Motor neuron (in vitro differentiated cells): ENCODE results near the gene LARP4B. TPM values are rescaled to one million over a fixed set of nuclear protein-coding genes. Genes with fewer than 3 reads are reported as not detected.
A peak's percentile ranks its signal among the peaks of the same experiment; 100 is the strongest.

Experiments used
- ATAC-seq, 8 experiments: fragments of 200-7000 bp; cut with Tn5 transposase; replicated peaks in 6 of 8; 2 replicates each; pipeline ENCODE4 v1.8.0; 2021; ENCODE audit warnings: mild to moderate bottlenecking in 8 of 8, moderate library complexity in 8 of 8
- H3K27ac ChIP-seq, 2 donors: fragments of 250-450 bp; sonication (Bioruptor Pico); 2 replicates each; pipeline ENCODE4 v1.9.0; 2021; ENCODE audit warnings: antibody characterized with exemption in 2 of 2, mild to moderate bottlenecking in 2 of 2, moderate library complexity in 1 of 2
- H3K4me1 ChIP-seq, 2 donors: fragments of 250-450 bp; sonication (Bioruptor Pico); replicated peaks in 1 of 2; 2 replicates each; pipeline ENCODE4 v1.6.1; 2021; ENCODE audit warnings: antibody characterized with exemption in 2 of 2, mild to moderate bottlenecking in 2 of 2, moderate library complexity in 1 of 2
- H3K4me3 ChIP-seq, 5 donors: fragments of 250-450 bp; sonication (Bioruptor Pico); 2 replicates each; pipeline ENCODE4 v1.9.0; 2021; ENCODE audit warnings: antibody characterized with exemption in 5 of 5, mild to moderate bottlenecking in 5 of 5, moderate library complexity in 4 of 5
- WGBS, 10 experiments: fragments of 450-650 bp; shearing (Covaris generic); methylation state at CpG; one replicate each; pipeline ENCODE4 v1.0.0; 2022; 5-methylcytosine and 5-hydroxymethylcytosine counted together
- in situ Hi-C, 9 experiments: fragments of 400-800 bp; cut with MboI; loops; one replicate each; pipeline ENCODE4 v1.15.0; 2021; ENCODE audit warnings: low sequenced_read_pairs in 9 of 9, low pct_unique_long_range_greater_than_20kb in 2 of 9; ENCODE audit not compliant: unreplicated experiment in 9 of 9
- total RNA-seq, 8 experiments: library from RNA; unstranded; fragments of 300-600 nt; gene quantifications; 2 replicates each; pipeline versions ENCODE4 v1.2.3 to v1.2.4, GENCODE V29; 2022

LARP4B gene
- total RNA-seq, 8 experiments from 2014 or later = 17.2 to 66.0 (median 34.1) TPM

DNA sequence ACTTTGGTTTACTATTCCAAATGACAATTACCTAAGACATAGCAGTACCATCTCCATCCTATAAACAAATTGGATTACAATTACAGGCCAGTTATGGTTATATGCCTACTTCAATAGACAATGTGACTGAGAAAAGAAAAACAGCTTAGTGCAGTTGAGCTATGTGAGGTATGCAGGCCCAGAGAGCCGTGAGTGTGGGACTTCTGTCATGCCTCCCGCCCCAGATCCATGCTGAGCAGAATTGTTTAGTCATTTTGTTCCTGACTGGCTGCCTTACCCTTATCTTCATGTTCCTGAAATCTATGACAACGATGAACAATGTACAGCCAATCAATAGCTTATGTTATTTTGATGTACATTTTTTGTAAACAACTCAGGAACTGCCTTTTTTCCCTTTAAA, 21.7 kb downstream of the LARP4B start:
- H3K4me3 ChIP-seq = no peak overlapping the region
- no peak overlapping the region for H3K27ac ChIP-seq
- in situ Hi-C loops = no loop called here
- ATAC-seq = peak in 6 of 8 experiments; percentile 32 to 64 (median 43)
- 69 to 100% (median 83%) methylated on average over 1 to 3 of the region's 3 CpGs; no CpG with 5 or more reads in 2 of the 10 experiments for WGBS, 10 experiments
- H3K4me1 ChIP-seq = no peaks in the 10 kb centered on the region

DNA sequence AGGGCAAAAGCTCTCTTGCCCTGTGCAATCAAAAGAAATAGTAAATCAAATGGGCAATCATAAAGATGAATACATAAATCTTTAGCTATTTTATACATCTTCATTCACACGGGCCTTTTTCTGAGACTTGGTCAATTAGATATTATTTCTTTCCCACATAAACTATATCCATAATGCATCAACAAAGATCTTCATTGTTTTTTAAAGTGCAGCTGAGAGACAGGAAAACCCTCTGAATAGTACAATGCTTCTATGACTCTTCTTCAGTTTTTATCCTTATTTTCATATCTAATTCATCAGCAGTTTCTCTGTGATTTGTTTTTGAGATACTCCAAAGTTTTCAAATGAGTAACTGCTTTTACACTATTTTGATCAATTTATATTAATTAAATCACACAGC, 25.5 kb downstream of the LARP4B start:
- in situ Hi-C loops = no loop called here
- ATAC-seq = no peak
- H3K4me3 ChIP-seq = no peak overlapping the region
- H3K27ac ChIP-seq = no peak overlapping the region
- H3K4me1 ChIP-seq = no peaks in the 10 kb centered on the region
- 40 to 100% (median 80%) methylated on average over 1 of the region's 1 CpG; no CpG with 5 or more reads in 1 of the 10 experiments for WGBS, 10 experiments

DNA sequence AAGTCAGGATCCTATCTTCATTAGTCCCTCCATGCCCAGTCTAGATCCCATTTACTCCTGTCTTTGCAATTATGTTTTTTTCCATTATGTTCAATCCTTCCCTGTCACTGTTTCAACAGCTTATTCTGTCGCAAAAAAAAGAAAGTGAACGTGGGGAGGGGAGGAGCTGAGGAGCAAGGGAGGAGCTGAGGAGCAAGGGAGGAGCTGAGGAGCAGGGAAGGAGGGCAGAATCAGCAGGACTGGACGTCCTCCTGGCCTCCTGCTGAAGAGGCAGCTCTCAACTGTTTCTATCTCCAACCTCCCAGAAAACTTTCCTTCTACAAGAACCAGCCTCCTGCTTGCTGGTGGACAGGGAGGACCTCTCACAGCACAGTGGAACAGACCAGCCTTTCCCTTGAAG, 26.0 kb downstream of the LARP4B start:
- WGBS, 10 experiments = 25 to 100% (median 62%) methylated on average over 1 to 3 of the region's 3 CpGs; no CpG with 5 or more reads in 2 of the 10 experiments
- H3K4me1 ChIP-seq = no peaks in the 10 kb centered on the region
- H3K4me3 ChIP-seq = no peak overlapping the region
- peak in 3 of 8 experiments; percentile 31 to 60 (median 51) for ATAC-seq
- H3K27ac ChIP-seq = no peak overlapping the region
- in situ Hi-C loops = no loop called here

DNA sequence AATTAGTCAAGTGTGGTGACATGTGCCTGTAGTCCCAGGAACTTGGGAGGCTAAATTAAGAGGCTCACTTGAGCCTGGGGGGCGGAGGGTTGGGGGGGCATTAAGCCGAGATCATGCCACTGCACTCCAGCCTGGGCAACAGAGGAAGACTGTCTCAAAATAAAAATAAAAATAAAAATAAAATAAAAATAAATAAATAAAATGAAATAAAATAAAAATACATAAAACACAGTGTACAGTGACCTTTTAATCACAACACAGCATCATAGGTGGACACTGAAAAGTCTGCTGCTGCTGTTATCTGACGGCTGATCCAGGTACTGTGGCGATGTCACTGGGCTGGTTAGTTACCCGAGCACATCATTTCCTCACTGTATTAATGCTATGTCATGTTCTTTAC, 27.1 kb downstream of the LARP4B start:
- WGBS, 10 experiments = 90 to 100% (median 98%) methylated on average over 2 to 5 of the region's 5 CpGs; no CpG with 5 or more reads in 1 of the 10 experiments
- Histone ChIP-seq H3K27ac (no peak overlapping the region), H3K4me1 (peaks cover 0 to 1% of the 10 kb centered on the region in 2 donors), H3K4me3 (no peak overlapping the region)
- ATAC-seq = no peak
- in situ Hi-C loops = no loop called here

DNA sequence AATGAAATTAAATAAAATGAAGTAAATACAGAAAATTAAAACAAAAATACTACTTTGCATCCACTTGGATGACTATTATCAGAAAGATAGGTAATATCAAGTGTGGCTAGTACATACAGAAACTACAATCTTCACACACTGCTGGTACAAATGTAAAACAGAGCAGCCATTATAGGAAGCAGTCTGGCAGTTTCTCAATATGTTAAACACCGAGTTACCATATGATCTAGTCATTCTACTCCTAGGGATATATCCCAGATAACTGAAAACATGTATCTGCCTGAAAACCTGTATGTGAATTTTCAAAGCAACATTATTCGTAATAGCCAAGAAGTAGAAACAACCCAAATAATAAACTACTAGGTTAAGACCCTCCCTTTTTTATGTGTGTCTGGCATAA, 33.4 kb downstream of the LARP4B start:
- ATAC-seq = peak in 3 of 8 experiments; percentile 26 to 66 (median 52)
- in situ Hi-C loops = no loop called here
- no peak overlapping the region for H3K27ac ChIP-seq
- peaks cover 0 to 7% of the 10 kb centered on the region in 2 donors for H3K4me1 ChIP-seq
- H3K4me3 ChIP-seq = no peak overlapping the region
- 41 to 100% (median 88%) methylated on average over 1 to 2 of the region's 2 CpGs for WGBS, 10 experiments

DNA sequence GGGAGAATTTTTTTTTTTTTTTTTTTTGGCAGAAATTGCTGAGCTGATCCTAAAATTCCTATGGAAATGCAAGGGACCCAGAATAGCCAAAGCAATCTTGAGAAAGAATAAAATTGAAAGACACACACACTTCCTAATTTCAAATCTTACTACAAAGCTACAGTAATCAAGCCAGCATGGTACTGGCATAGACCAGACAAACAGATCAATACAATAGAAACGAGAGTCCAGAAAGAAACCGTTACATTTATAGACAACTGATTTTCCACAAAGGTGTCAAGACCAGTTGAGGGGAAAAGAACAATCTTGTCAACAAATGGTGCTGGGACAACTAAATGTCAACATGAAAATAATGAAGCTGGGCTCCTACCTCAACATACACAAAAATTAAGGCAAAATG, 34.5 kb downstream of the LARP4B start:
- H3K4me1 ChIP-seq = peaks cover 0 to 7% of the 10 kb centered on the region in 2 donors
- no peak overlapping the region for H3K27ac ChIP-seq
- no peak for ATAC-seq
- H3K4me3 ChIP-seq = no peak overlapping the region
- in situ Hi-C loops = no loop called here
- WGBS, 10 experiments = 81 to 100% (median 100%) methylated on average over 1 to 2 of the region's 2 CpGs; no CpG with 5 or more reads in 1 of the 10 experiments

DNA sequence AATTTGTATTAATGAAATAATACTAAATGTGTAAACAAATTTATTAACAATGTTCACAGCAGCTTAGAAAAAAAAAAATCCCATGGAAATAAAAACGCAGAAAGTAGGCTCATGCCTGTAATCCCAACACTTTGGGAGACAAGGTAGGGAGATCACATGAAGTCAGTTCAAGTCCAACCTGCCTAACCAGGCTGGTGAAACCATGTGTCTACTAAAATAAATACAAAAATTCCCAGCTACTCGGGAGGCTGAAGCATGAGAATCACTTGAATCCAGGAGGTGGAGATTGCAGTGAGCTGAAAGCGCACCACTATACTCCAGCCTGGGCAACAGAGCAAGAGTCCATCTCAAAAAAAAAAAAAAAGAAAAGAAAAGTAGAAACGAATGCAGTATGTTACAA, 36.2 kb downstream of the LARP4B start:
- 54 to 100% (median 85%) methylated on average over 3 to 4 of the region's 4 CpGs for WGBS, 10 experiments
- Histone ChIP-seq H3K4me1 (peaks cover 0 to 7% of the 10 kb centered on the region in 2 donors), H3K27ac (no peak overlapping the region), H3K4me3 (no peak overlapping the region)
- no peak for ATAC-seq
- in situ Hi-C loops = no loop called here

DNA sequence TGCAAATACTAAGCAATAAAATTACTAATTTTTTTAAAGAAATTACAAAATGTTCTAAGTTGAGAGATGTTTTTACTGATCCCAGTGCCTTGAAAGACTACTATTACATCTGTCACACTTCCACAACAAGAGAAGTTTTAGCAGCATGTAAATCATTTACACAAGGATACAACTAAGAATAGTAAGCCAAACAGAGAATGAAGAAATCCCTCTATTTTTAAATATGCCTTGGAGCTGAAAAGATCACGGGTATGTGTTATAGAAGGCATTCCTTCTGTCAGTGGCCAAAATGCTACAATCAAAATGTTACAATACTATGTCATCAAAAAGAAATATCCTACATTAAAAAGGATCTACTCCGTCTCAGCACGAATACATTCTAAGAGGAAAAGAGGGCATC, 52.6 kb downstream of the LARP4B start:
- WGBS, 10 experiments = 13 to 100% (median 84%) methylated on average over 1 to 3 of the region's 3 CpGs
- no peak overlapping the region for H3K27ac ChIP-seq
- in situ Hi-C loops = no loop called here
- no peak overlapping the region for H3K4me3 ChIP-seq
- H3K4me1 ChIP-seq = peaks cover 0 to 3% of the 10 kb centered on the region in 2 donors
- peak in 2 of 8 experiments; percentile 38 to 68 for ATAC-seq

DNA sequence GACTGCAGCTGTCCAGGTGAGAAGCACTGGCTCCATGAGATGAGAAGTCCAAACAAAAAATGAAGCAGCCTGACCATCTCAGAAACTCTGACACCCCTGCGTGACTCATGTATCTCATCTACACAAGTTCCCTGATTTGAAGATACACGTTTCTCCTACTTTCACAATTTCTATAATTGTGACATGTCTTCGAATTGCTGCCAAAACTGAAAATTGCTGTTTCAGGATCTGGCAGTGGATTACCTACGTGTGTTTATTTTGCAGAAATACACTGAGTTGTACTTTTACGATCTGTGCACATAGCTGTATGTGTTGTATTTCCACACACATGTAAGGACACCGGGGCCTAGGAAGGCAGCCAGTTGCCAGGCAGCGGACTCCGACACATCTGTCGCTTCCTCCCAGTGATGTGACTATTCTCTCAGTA, 53.2 kb downstream of the LARP4B start:
- Histone ChIP-seq H3K4me1 (peaks cover 0 to 3% of the 10 kb centered on the region in 2 donors), H3K27ac (no peak overlapping the region), H3K4me3 (no peak overlapping the region)
- WGBS, 10 experiments = 46 to 97% (median 84%) methylated on average over 1 to 8 of the region's 9 CpGs
- in situ Hi-C loops = no loop called here
- ATAC-seq = peak in 1 of 8 experiments; percentile 72

DNA sequence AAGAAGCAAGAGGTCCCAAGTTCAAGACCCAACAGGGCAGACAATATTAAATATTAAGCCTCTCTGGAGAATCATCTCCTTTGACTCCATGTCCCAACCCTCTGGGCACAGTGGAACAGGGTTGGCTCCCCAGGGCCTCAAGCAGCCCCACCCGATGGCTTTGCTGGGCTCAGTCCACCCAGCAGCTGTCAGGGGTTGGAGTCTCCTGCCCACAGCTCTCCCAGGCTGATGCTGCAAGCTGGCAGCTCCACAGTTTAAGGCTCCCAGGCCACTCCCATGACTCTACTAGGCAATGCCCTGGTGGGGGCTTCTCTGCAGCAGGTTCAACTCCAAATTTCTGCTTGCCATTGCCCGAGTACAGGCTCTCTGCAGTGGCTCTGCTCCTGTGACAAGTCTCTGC, 55.1 kb downstream of the LARP4B start:
- no peak overlapping the region for H3K4me3 ChIP-seq
- no peak overlapping the region for H3K27ac ChIP-seq
- H3K4me1 ChIP-seq = peaks cover 0 to 3% of the 10 kb centered on the region in 2 donors
- 60 to 100% (median 80%) methylated on average over 1 of the region's 2 CpGs; no CpG with 5 or more reads in 6 of the 10 experiments for WGBS, 10 experiments
- peak in 2 of 8 experiments; percentile 71 to 93 for ATAC-seq
- in situ Hi-C loops = no loop called here

DNA sequence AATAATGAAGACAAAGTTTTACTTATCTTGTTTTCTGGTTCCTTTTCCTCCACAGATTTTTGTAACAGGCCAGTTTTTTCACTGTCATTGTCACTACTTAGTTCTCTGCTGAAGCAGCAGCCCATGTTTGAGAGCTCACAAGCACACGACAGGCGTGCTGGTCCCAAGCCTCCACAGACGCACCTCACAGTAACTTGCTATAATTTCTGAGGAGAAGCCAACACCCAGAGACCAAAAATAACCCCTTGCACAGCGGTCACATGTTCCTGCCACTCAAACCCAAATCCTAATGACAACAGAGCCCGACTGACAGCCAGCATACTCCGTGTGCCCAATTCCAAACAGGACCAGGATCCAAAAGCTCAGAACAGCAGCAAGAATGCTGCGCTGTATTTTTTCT, 58.5 kb downstream of the LARP4B start:
- in situ Hi-C loops = no loop called here
- WGBS, 10 experiments = 92 to 100% (median 96%) methylated on average over 2 to 7 of the region's 7 CpGs; no CpG with 5 or more reads in 3 of the 10 experiments
- ATAC-seq = no peak
- H3K27ac ChIP-seq = no peak overlapping the region
- no peaks in the 10 kb centered on the region for H3K4me1 ChIP-seq
- H3K4me3 ChIP-seq = no peak overlapping the region

DNA sequence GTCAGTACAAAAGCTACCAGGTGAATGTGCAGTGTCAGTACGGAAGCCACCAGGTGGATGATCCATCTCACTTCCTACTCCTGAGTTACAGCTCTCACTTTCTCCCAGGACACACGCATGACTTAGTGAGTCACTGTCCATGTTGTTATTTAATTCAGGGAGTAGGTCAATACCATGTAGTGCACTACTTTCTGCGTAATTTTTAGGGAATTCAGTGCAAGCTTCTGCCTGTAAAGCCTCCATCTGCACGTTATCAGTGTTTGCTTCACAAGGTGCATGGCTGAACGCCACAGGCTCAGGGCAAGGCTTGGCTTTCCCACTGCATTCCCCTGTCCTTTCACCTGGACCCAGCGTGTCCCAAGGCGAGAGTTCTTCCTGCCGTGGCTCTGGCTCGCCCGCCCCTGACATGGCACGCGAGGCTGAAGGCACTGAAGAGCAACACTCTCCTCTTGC, 59.5 kb downstream of the LARP4B start:
- Histone ChIP-seq H3K4me3 (no peak overlapping the region), H3K4me1 (no peaks in the 10 kb centered on the region), H3K27ac (no peak overlapping the region)
- ATAC-seq = no peak
- in situ Hi-C loops = no loop called here
- 87 to 100% (median 100%) methylated on average over 1 to 5 of the region's 12 CpGs; no CpG with 5 or more reads in 1 of the 10 experiments for WGBS, 10 experiments

DNA sequence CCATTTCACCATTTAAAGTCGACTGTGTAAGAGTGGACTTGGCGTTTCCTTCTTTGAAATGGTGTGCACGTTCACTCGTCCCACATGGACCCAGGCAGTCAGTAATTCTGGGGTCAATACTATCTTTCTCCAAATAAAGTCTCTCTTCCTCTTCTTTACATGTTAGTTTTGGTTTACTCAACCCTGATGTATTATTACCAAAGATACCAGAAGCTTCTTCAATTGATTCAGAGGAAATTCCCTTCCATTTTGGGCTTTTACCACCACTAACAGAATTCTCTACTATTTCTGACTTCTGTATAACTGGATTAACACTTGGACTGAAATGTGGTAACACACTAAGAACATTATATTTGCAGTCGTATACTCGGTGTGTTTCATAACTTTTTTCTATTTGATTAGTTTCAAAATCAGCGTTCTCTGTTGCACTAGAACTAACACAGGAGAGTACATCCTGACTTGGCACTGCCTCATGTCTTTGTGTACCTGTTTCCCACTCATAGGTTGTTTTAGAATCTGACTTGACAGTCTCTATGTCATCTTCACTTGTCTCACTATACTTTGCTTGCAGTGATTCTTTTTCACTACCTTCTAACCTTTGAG, 60.8 kb downstream of the LARP4B start:
- in situ Hi-C loops = no loop called here
- WGBS, 10 experiments = 88 to 100% (median 96%) methylated on average over 2 to 7 of the region's 7 CpGs
- Histone ChIP-seq H3K4me3 (no peak overlapping the region), H3K27ac (no peak overlapping the region), H3K4me1 (no peaks in the 10 kb centered on the region)
- no peak for ATAC-seq

DNA sequence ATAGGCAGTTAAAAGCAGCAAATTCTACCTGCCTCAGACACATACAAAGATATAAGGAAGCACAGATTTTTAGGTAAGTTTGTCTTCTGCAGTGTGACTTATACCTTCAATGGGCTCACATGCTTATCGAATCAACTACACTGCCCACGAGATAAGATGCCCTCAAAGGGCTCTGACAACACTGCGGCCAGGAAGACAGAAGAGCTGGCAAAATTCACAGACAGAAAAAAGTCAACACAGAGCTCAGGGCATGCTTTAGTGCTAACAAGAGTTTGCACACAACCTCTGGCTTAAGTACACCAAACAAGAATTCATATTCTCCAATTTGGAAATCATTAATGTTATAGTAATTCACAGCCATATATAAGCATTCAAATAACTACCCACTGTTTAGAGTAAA, 62.3 kb downstream of the LARP4B start:
- H3K27ac ChIP-seq = no peak overlapping the region
- no peak for ATAC-seq
- no peak overlapping the region for H3K4me3 ChIP-seq
- in situ Hi-C loops = no loop called here
- WGBS, 10 experiments = 80 to 100% (median 93%) methylated on average over 1 to 3 of the region's 3 CpGs; no CpG with 5 or more reads in 1 of the 10 experiments
- H3K4me1 ChIP-seq = no peaks in the 10 kb centered on the region
